PC-3 (cell line): ENCODE data around the gene GPR78. TPM values are rescaled to one million over a fixed set of nuclear protein-coding genes. Genes with fewer than 3 reads are reported as not detected.
A peak's percentile ranks its signal among the peaks of the same experiment; 100 is the strongest.

Experiments used
- ATAC-seq: fragments of 200-7000 bp; cut with Tn5 transposase; 2 replicates; pipeline ENCODE4 v1.9.1; 2020; ENCODE audit warnings: mild to moderate bottlenecking, moderate library complexity
- BruUV-seq: library from RNA; stranded (reverse); fragments of 400-500 nt; replicated peaks from 2 replicates; lab custom pipeline; 2021; lab: Mats Ljungman, UMichigan
- CTCF ChIA-PET: fragments of 300-600 bp; sonication (Branson Sonifier 250); formaldehyde crosslinking; loops from one replicate; lab custom pipeline; 2022; ENCODE audit warnings: antibody characterized with exemption; lab: Charles Lee
- POLR2A ChIA-PET: fragments of 300-600 bp; sonication (Branson Sonifier 250); formaldehyde crosslinking; loops from one replicate; lab custom pipeline; 2022; ENCODE audit warnings: antibody characterized with exemption; ENCODE audit not compliant: unreplicated experiment; lab: Charles Lee
- DNase-seq: peaks from one replicate; pipeline ENCODE4 v3.0.0-alpha.2; 2015
- H2AFZ ChIP-seq: fragments of 300-600 bp; sonication (generic); 2 replicates; pipeline ENCODE4 v1.6.0; 2016; ENCODE audit warnings: antibody characterized with exemption, low read length
- H3F3A ChIP-seq: fragments of 300-600 bp; sonication (generic); one replicate; pipeline ENCODE4 v1.6.0; 2017; ENCODE audit warnings: antibody characterized with exemption, low read length, control low read depth, mild to moderate bottlenecking; ENCODE audit not compliant: unreplicated experiment
- H3K27ac ChIP-seq: fragments of 300-600 bp; sonication (generic); 2 replicates; pipeline ENCODE4 v1.5.1; 2016; ENCODE audit warnings: mild to moderate bottlenecking, low read length
- H3K27me3 ChIP-seq: fragments of 300-600 bp; sonication (generic); 2 replicates; pipeline ENCODE4 v1.6.1; 2016; ENCODE audit warnings: low read length, mixed read lengths
- H3K36me3 ChIP-seq: fragments of 300-600 bp; sonication (generic); 2 replicates; pipeline ENCODE4 v1.6.1; 2016; ENCODE audit warnings: low read depth, mixed run types, low read length, mixed read lengths
- H3K4me1 ChIP-seq: fragments of 300-600 bp; sonication (generic); 2 replicates; pipeline ENCODE4 v1.5.1; 2016; ENCODE audit warnings: low read length; ENCODE audit not compliant: insufficient read depth
- H3K4me2 ChIP-seq: fragments of 300-600 bp; sonication (generic); 2 replicates; pipeline ENCODE4 v1.6.0; 2016; ENCODE audit warnings: low read length
- H3K4me3 ChIP-seq: fragments of 300-600 bp; sonication (generic); 2 replicates; pipeline ENCODE4 v1.5.1; 2016; ENCODE audit warnings: mild to moderate bottlenecking, low read length, mixed read lengths
- H3K79me2 ChIP-seq: fragments of 300-600 bp; sonication (generic); 2 replicates; pipeline ENCODE4 v1.6.1; 2017; ENCODE audit warnings: low read length, mixed read lengths
- H3K9ac ChIP-seq: fragments of 300-600 bp; sonication (generic); 2 replicates; pipeline ENCODE4 v1.6.0; 2016; ENCODE audit warnings: mild to moderate bottlenecking, low read length
- H3K9me2 ChIP-seq: fragments of 300-600 bp; sonication (generic); replicated peaks from 2 replicates; pipeline ENCODE4 v1.6.1; 2016; ENCODE audit warnings: mixed run types, low read length, mixed read lengths
- H3K9me3 ChIP-seq: fragments of 300-600 bp; sonication (generic); 2 replicates; pipeline ENCODE4 v1.6.1; 2016; ENCODE audit warnings: low read length, mixed read lengths
- H4K20me1 ChIP-seq: fragments of 300-600 bp; sonication (generic); 2 replicates; pipeline ENCODE4 v1.6.1; 2016; ENCODE audit warnings: low read length, mixed read lengths
- CTCF ChIP-seq: fragments of 300-600 bp; sonication (generic); conservative IDR thresholded peaks from 2 replicates; pipeline ENCODE4 v1.5.1; 2017; ENCODE audit warnings: antibody characterized with exemption, low read depth, mild to moderate bottlenecking, low read length
- EZH2 ChIP-seq: fragments of 300-600 bp; sonication (generic); IDR thresholded peaks from one replicate; pipeline ENCODE4 v1.6.1; 2017; ENCODE audit warnings: antibody characterized with exemption, mild to moderate bottlenecking, low read length; ENCODE audit not compliant: unreplicated experiment
- EZH2phosphoT487 ChIP-seq: fragments of 300-600 bp; sonication (generic); IDR thresholded peaks from 2 replicates; pipeline ENCODE4 v1.6.1; 2018; ENCODE audit warnings: mild to moderate bottlenecking, antibody characterized with exemption, low read length, borderline replicate concordance
- intact Hi-C: fragments of 100-400 bp; cut with micrococcal nuclease; formaldehyde crosslinking; loops from 2 replicates; pipeline ENCODE4 v1.9.0; 2023
- total RNA-seq: library from RNA; depleted of rRNA; stranded (reverse); fragments of >200 nt; gene quantifications from 2 replicates; pipeline ENCODE4 v1.2.3, GENCODE V29; 2014

Gene GPR78
- total RNA-seq, 1 experiment from 2014 or later, result 2.0 TPM

- H2AFZ ChIP-seq, result 0 out of 2 replicates have a peak overlapping the region, but pooled peaks have one; percentile 23
- intact Hi-C loops, result no loop called here
- peak; percentile 82 for ATAC-seq
- peak; percentile 96 for DNase-seq
- H3K4me2 ChIP-seq, result peak overlapping the region; percentile 72
- H3K27ac ChIP-seq, result peak overlapping the region; percentile 91
- no peaks in the 10 kb centered on the region for H3K9me3 ChIP-seq
- H3K36me3 ChIP-seq, result no peaks in the 10 kb centered on the region
- H3K9me2 ChIP-seq, result no peaks in the 10 kb centered on the region
- TSS peak; percentile 54 for BruUV-seq
- no peak overlapping the region; the same call in 1 of the 2 replicates for H3K4me3 ChIP-seq
- no peaks in the 10 kb centered on the region for H4K20me1 ChIP-seq
- no peaks in the 10 kb centered on the region for H3K27me3 ChIP-seq
- peaks cover 57% of the 10 kb centered on the region for H3K4me1 ChIP-seq
- H3K9ac ChIP-seq, result peak overlapping the region; percentile 25; the same call in 1 of the 2 replicates
- ChIA-PET POLR2A (no interaction called here), CTCF (no interaction called here)
- H3K79me2 ChIP-seq, result no peaks in the 10 kb centered on the region
- TF ChIP-seq EZH2phosphoT487 (no peak), EZH2 (no peak), CTCF (peak; percentile 15; the same call in 1 of the 2 replicates)
- H3F3A ChIP-seq, result no peaks in the 10 kb centered on the region
These were observed 41.3 kb upstream of the GPR78 start for GRCh38 chr4:8538703-8539567.

- intact Hi-C loops, result no loop called here
- Histone ChIP-seq H3K9ac (peak overlapping the region; percentile 25; the same call in 1 of the 2 replicates), H3K9me3 (no peaks in the 10 kb centered on the region), H4K20me1 (no peaks in the 10 kb centered on the region), H3K4me2 (peak overlapping the region; percentile 72), H3K4me1 (peaks cover 51% of the 10 kb centered on the region), H3K27me3 (no peaks in the 10 kb centered on the region), H3K27ac (peak overlapping the region; percentile 91), H3F3A (no peaks in the 10 kb centered on the region), H3K4me3 (no peak overlapping the region), H3K9me2 (no peaks in the 10 kb centered on the region), H3K79me2 (no peaks in the 10 kb centered on the region), H2AFZ (no peak overlapping the region), H3K36me3 (no peaks in the 10 kb centered on the region)
- DNase-seq (no peak), ATAC-seq (no peak)
- TF ChIP-seq EZH2phosphoT487 (no peak), EZH2 (no peak), CTCF (no peak)
- ChIA-PET POLR2A (no interaction called here), CTCF (no interaction called here)
- BruUV-seq, result no TSS peak
These were observed 40.5 kb upstream of the GPR78 start for GRCh38 chr4:8539661-8540060.

- DNase-seq, result no peak
- ATAC-seq, result no peak
- 0 out of 2 replicates have a peak overlapping the region, but pooled peaks have one; percentile 72 for H3K4me2 ChIP-seq
- no peaks in the 10 kb centered on the region for H3K36me3 ChIP-seq
- H2AFZ ChIP-seq, result no peak overlapping the region
- no peaks in the 10 kb centered on the region for H3K9me2 ChIP-seq
- peaks cover 47% of the 10 kb centered on the region for H3K4me1 ChIP-seq
- no peaks in the 10 kb centered on the region for H3K79me2 ChIP-seq
- ChIA-PET CTCF (no interaction called here), POLR2A (no interaction called here)
- no peaks in the 10 kb centered on the region for H3F3A ChIP-seq
- H3K9ac ChIP-seq, result no peak overlapping the region
- BruUV-seq, result no TSS peak
- intact Hi-C loops, result no loop called here
- peak overlapping the region; percentile 91; the same call in 1 of the 2 replicates for H3K27ac ChIP-seq
- no peak overlapping the region for H3K4me3 ChIP-seq
- no peaks in the 10 kb centered on the region for H4K20me1 ChIP-seq
- no peaks in the 10 kb centered on the region for H3K9me3 ChIP-seq
- no peaks in the 10 kb centered on the region for H3K27me3 ChIP-seq
- no peak for TF ChIP-seq CTCF
- no peak for TF ChIP-seq EZH2
- no peak for TF ChIP-seq EZH2phosphoT487
These were observed 40.1 kb upstream of the GPR78 start for GRCh38 chr4:8540072-8540471.
